GM20431 (cell line): ENCODE results near the gene HAX1.
"Not testable (repeated sequence)": the region's sequence is repeated elsewhere in the genome, so short reads cannot be mapped to it uniquely, and the experiment has no call there.

Experiments used
- in situ Hi-C: fragments of 300-500 bp; cut with MseI, MboI; formaldehyde crosslinking; loops from one replicate; pipeline ENCODE4 v1.15.0; 2020; ENCODE audit warnings: low sequenced_read_pairs; ENCODE audit not compliant: unreplicated experiment

HAX1 gene

GRCh38 chr1:154272217-154272998 is at the start of gene HAX1:
TSS of gene HAX1 (plus strand) at chr1:154272629. CDS start at chr1:154272724, 95 bp downstream.
- in situ Hi-C loops = no loop called here

GRCh38 chr1:154222918-154223317 is 49.5 kb upstream of the HAX1 start:
- in situ Hi-C loops = no loop called here

GRCh38 chr1:154223621-154224020 is 48.8 kb upstream of the HAX1 start:
- in situ Hi-C loops = no loop called here

GRCh38 chr1:154225370-154225769 is 47.1 kb upstream of the HAX1 start:
- in situ Hi-C loops = no loop called here

GRCh38 chr1:154231112-154231511 is 41.3 kb upstream of the HAX1 start:
- in situ Hi-C loops = not testable (repeated sequence)

GRCh38 chr1:154233127-154233526 is 39.3 kb upstream of the HAX1 start:
- in situ Hi-C loops = not testable (repeated sequence)

- in situ Hi-C loops = no loop called here
Observed at GRCh38 chr1:154236855-154237254, 35.6 kb upstream of the HAX1 start.

- in situ Hi-C loops = no loop called here
Observed at GRCh38 chr1:154237435-154237834, 35.0 kb upstream of the HAX1 start.

GRCh38 chr1:154237880-154238506 is 34.4 kb upstream of the HAX1 start:
- in situ Hi-C loops = no loop called here

- in situ Hi-C loops = no loop called here
Observed at GRCh38 chr1:154239491-154239890, 32.9 kb upstream of the HAX1 start.

- in situ Hi-C loops = no loop called here
Observed at GRCh38 chr1:154240294-154240833, 32.1 kb upstream of the HAX1 start.

GRCh38 chr1:154241703-154242351 is 30.6 kb upstream of the HAX1 start:
- in situ Hi-C loops = no loop called here

GRCh38 chr1:154253671-154254070 is 18.8 kb upstream of the HAX1 start:
- in situ Hi-C loops = no loop called here

GRCh38 chr1:154256686-154257085 is 15.7 kb upstream of the HAX1 start:
- in situ Hi-C loops = no loop called here

GRCh38 chr1:154258784-154259183 is 13.6 kb upstream of the HAX1 start:
- in situ Hi-C loops = no loop called here

GRCh38 chr1:154260127-154260526 is 12.3 kb upstream of the HAX1 start:
- in situ Hi-C loops = no loop called here

GRCh38 chr1:154263465-154264332 is 8.7 kb upstream of the HAX1 start:
- in situ Hi-C loops = no loop called here

GRCh38 chr1:154264454-154264853 is 8.0 kb upstream of the HAX1 start:
- in situ Hi-C loops = no loop called here

- in situ Hi-C loops = no loop called here
Observed at GRCh38 chr1:154265586-154265985, 6.8 kb upstream of the HAX1 start.

- in situ Hi-C loops = no loop called here
Observed at GRCh38 chr1:154270833-154271232, 1.6 kb upstream of the HAX1 start.
